Measurements from ENCODE around the gene TEX30.

- TF ChIP-seq EZH2 (IDR thresholded peaks at IDR 0.05; ENCODE audit: borderline replicate concordance, insufficient read depth, low read depth, low read length, poor library complexity, severe bottlenecking) (no peak), CTCF (IDR thresholded peaks at IDR 0.05) (no peak)
Observed at GRCh38 chr13:102779436-102780159, 6.0 kb upstream of the TEX30 start.

All from B cell (primary cell).